Uterus (tissue), 2 donors: ENCODE results near the gene OR6K3.

Source experiments
- POLR2A ChIP-seq, 2 donors: fragments of 450-650 bp; IDR thresholded peaks; one replicate each; pipeline ENCODE4 v1.6.1; 2016; ENCODE audit warnings: antibody characterized with exemption in 2 of 2, mild to moderate bottlenecking in 1 of 2, moderate library complexity in 1 of 2
- TF ChIP-seq, protein P1 (sequence below), 4 experiments: fragments of 200-600 bp in 2 of 4; fragments of 450-650 bp in 2 of 4; sonication (generic) in 2 of 4; IDR thresholded peaks; one replicate each; pipeline ENCODE4 v1.5.1; 2016 to 2019; ENCODE audit warnings: antibody characterized with exemption in 4 of 4, mild to moderate bottlenecking in 2 of 4, moderate library complexity in 1 of 4

GRCh38 chr1:158716335-158716734, 4.2 kb downstream of the OR6K3 start:
- TF ChIP-seq, protein P1, sequence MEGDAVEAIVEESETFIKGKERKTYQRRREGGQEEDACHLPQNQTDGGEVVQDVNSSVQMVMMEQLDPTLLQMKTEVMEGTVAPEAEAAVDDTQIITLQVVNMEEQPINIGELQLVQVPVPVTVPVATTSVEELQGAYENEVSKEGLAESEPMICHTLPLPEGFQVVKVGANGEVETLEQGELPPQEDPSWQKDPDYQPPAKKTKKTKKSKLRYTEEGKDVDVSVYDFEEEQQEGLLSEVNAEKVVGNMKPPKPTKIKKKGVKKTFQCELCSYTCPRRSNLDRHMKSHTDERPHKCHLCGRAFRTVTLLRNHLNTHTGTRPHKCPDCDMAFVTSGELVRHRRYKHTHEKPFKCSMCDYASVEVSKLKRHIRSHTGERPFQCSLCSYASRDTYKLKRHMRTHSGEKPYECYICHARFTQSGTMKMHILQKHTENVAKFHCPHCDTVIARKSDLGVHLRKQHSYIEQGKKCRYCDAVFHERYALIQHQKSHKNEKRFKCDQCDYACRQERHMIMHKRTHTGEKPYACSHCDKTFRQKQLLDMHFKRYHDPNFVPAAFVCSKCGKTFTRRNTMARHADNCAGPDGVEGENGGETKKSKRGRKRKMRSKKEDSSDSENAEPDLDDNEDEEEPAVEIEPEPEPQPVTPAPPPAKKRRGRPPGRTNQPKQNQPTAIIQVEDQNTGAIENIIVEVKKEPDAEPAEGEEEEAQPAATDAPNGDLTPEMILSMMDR (IDR thresholded peaks at IDR 0.05): no peak
- TF ChIP-seq POLR2A (IDR thresholded peaks at IDR 0.05): no peak
